HFF-Myc (cell line): ENCODE data around the gene CTNNA2.

Experiments
- DNase-seq: peaks from one replicate; pipeline ENCODE4 v3.0.0-alpha.2; 2011; ENCODE audit warnings: low read depth; ENCODE audit errors: extremely low read depth
- H3K4me3 ChIP-seq: replicated peaks from 2 replicates; pipeline ENCODE4 v1.5.1; 2011; ENCODE audit warnings: low read depth, mild to moderate bottlenecking, control low read depth, low read length
- TF ChIP-seq, protein P1 (sequence below): IDR thresholded peaks from 2 replicates; pipeline ENCODE4 v1.5.1; 2012; ENCODE audit warnings: mild to moderate bottlenecking, low read depth, low read length, control low read depth; ENCODE audit errors: missing control alignments

The CTNNA2 gene

DNA sequence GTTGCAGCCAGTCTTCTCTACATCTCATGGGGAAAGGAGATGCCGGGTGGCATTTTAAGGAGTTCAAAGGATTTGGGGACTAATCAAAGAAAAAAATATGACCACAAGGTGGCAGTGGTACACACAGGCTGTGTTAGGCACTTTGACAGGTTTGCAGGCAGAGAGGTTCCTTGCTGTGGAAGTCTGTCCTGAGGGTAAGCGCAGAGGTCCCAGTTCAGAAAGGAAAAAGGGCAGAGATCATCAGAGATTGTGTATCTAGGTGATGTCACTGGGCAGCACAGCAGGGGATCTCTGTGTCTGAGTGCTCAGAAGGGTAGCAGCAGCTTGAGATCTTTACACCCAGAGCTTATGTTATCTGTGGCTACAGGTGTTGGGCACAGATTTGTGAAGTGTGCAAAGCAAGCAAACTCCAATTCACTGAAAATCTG lies 560.3 kb downstream of the CTNNA2 start:
- H3K4me3 ChIP-seq, result no peak overlapping the region
- DNase-seq, result peak; percentile 46
- TF ChIP-seq, protein P1, sequence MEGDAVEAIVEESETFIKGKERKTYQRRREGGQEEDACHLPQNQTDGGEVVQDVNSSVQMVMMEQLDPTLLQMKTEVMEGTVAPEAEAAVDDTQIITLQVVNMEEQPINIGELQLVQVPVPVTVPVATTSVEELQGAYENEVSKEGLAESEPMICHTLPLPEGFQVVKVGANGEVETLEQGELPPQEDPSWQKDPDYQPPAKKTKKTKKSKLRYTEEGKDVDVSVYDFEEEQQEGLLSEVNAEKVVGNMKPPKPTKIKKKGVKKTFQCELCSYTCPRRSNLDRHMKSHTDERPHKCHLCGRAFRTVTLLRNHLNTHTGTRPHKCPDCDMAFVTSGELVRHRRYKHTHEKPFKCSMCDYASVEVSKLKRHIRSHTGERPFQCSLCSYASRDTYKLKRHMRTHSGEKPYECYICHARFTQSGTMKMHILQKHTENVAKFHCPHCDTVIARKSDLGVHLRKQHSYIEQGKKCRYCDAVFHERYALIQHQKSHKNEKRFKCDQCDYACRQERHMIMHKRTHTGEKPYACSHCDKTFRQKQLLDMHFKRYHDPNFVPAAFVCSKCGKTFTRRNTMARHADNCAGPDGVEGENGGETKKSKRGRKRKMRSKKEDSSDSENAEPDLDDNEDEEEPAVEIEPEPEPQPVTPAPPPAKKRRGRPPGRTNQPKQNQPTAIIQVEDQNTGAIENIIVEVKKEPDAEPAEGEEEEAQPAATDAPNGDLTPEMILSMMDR, result peak; percentile 61

GRCh38 chr2:80074321-80075070 lies 561.6 kb downstream of the CTNNA2 start:
- DNase-seq, result no peak

GRCh38 chr2:80075719-80076118 lies 562.9 kb downstream of the CTNNA2 start:
- TF ChIP-seq, protein P1, result no peak
- no peak overlapping the region for H3K4me3 ChIP-seq
- no peak for DNase-seq

More at GRCh38 chr2:80074321-80075070, 561.6 kb downstream of the CTNNA2 start:
- H3K4me3 ChIP-seq, result no peak overlapping the region
- TF ChIP-seq, protein P1, result no peak

DNA sequence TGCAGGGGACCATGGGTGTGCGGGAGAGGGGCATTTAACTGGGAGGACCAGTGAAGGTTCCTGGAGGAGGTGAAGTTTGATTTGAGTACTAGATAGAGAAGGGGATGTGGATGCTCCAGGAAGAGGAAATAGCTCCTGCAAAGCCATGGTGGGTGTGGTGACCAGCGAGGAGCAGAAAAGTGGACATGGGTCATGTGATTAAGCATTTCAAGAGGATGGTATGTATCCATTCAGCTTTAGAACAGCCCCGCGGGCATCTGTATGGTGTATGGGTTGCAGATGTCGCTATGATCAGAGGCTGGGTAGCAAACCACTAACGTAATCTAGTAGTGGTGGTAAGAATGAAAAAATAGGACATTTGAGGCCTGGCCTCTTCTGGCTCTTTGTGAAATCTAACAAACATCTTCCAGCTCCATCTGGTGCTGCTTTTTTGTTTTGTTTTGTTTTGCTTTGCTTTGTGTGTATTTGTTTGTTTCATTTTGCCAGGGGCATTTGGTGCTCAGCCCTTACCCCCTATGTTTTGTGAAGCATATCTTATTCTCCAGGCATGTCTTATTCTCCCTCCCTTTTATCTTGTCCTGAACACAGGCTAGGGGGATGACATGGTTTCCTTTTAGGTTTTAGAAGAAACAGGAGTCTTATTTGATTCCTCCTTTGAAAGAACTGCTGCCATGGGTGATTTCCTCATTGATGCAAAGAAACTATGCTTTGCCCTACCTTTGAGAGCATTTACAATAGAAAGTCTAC lies 565.6 kb downstream of the CTNNA2 start:
- TF ChIP-seq, protein P1, result no peak

GRCh38 chr2:80080957-80081356 lies 568.1 kb downstream of the CTNNA2 start:
- H3K4me3 ChIP-seq, result no peak overlapping the region
- TF ChIP-seq, protein P1, result no peak
- DNase-seq, result no peak

More for the DNA sequence above, 565.6 kb downstream of the CTNNA2 start:
- no peak for DNase-seq
- H3K4me3 ChIP-seq, result no peak overlapping the region

DNA sequence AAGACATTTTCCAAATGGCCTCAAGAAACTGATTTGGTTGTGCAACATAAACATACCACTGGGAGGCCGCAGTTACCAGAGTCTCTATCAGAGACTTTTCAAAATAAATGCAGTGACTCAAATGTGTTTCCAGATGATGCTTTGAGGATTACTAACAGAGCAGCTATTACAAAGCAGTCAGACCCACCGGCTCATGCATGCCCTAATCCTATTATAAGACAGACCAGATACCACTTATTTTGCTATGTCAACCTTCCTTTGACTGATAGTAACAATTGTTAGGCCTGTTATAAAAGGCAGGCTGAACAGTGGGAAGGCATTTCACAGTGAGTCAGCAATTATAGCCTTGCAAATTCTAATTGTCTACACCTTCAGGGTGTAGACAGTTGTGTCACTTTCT lies 574.0 kb downstream of the CTNNA2 start:
- DNase-seq, result no peak

More for the DNA sequence above, 574.0 kb downstream of the CTNNA2 start:
- H3K4me3 ChIP-seq, result no peak overlapping the region
- TF ChIP-seq, protein P1, result no peak
